HL-60 (cell line): ENCODE measurements around the gene FOSB.
A peak's percentile ranks its signal among the peaks of the same experiment; 100 is the strongest.

Source experiments
- DNase-seq, 2 experiments: peaks; one replicate each; pipeline ENCODE4 v3.0.0-alpha.2; 2010 to 2020; ENCODE audit warnings: low read depth in 1 of 2, low spot score in 1 of 2
- H3K27ac ChIP-seq: fragments of 250-450 bp; sonication (Bioruptor Pico); replicated peaks from 2 replicates; pipeline ENCODE4 v1.5.1; 2020; ENCODE audit warnings: mild to moderate bottlenecking, moderate library complexity
- H3K27me3 ChIP-seq: fragments of 250-450 bp; sonication (Bioruptor Pico); 2 replicates; pipeline ENCODE4 v1.5.1; 2021; ENCODE audit warnings: mild to moderate bottlenecking, moderate library complexity; ENCODE audit not compliant: insufficient read depth, poor library complexity, severe bottlenecking
- H3K4me3 ChIP-seq: replicated peaks from 2 replicates; pipeline ENCODE4 v1.5.1; 2011; ENCODE audit warnings: mild to moderate bottlenecking, control low read depth, low read length; ENCODE audit not compliant: insufficient read depth
- CTCF ChIP-seq: IDR thresholded peaks from one replicate; pipeline ENCODE4 v1.5.1; 2011; ENCODE audit warnings: low read length, control low read depth, inconsistent platforms; ENCODE audit not compliant: insufficient read depth
- GABPA ChIP-seq: IDR thresholded peaks from 2 replicates; pipeline ENCODE4 v1.6.1; 2012; ENCODE audit warnings: low read depth
- POLR2AphosphoS5 ChIP-seq: IDR thresholded peaks from 2 replicates; pipeline ENCODE4 v1.6.1; 2012; ENCODE audit warnings: low read depth
- REST ChIP-seq: IDR thresholded peaks from 2 replicates; pipeline ENCODE4 v1.6.1; 2012; ENCODE audit warnings: low read depth; ENCODE audit not compliant: insufficient replicate concordance
- SPI1 ChIP-seq: IDR thresholded peaks from 2 replicates; pipeline ENCODE4 v1.6.1; 2012; ENCODE audit warnings: low read depth, mild to moderate bottlenecking, borderline replicate concordance

FOSB gene

GRCh38 chr19:45468159-45468651 lies 409 bp downstream of the FOSB start:
- Histone ChIP-seq H3K27ac (peak overlapping the region; percentile 97), H3K27me3 (no peaks in the 10 kb centered on the region), H3K4me3 (peak overlapping the region; percentile 52)
- TF ChIP-seq GABPA: no peak
- TF ChIP-seq SPI1: no peak
- TF ChIP-seq REST: no peak
- TF ChIP-seq CTCF: no peak
- no peak; the same call in 1 of the 2 replicates for TF ChIP-seq POLR2AphosphoS5
- DNase-seq: peak in 1 of 2 experiments; percentile 59

- H3K27ac ChIP-seq: peak overlapping the region; percentile 97
- no peaks in the 10 kb centered on the region for H3K27me3 ChIP-seq
- peak in 1 of 2 experiments; percentile 72 for DNase-seq
- H3K4me3 ChIP-seq: peak overlapping the region; percentile 52
- TF ChIP-seq REST (no peak), CTCF (no peak), GABPA (no peak), POLR2AphosphoS5 (no peak; the same call in none of the 2 replicates)
Measured at GRCh38 chr19:45468803-45469131, 971 bp downstream of the FOSB start.

GRCh38 chr19:45469132-45469944 lies 1.5 kb downstream of the FOSB start:
- TF ChIP-seq REST (no peak), POLR2AphosphoS5 (peak; percentile 78)
- peak; percentile 91 to 95 for DNase-seq
- H3K4me3 ChIP-seq: peak overlapping the region; percentile 52

More at GRCh38 chr19:45469132-45469944, 1.5 kb downstream of the FOSB start:
- H3K27ac ChIP-seq: peak overlapping the region; percentile 97
- H3K27me3 ChIP-seq: no peaks in the 10 kb centered on the region
